ENCODE data around the gene AFF3. TPM values are rescaled to one million over a fixed set of nuclear protein-coding genes. Genes with fewer than 3 reads are reported as not detected.
"Not testable (repeated sequence)": the region's sequence is repeated elsewhere in the genome, so short reads cannot be mapped to it uniquely, and the experiment has no call there.

Gene AFF3
- total and polyA plus RNA-seq, 3 donors from 2014 or later: 18.0 to 34.4 (median 27.1) TPM

DNA sequence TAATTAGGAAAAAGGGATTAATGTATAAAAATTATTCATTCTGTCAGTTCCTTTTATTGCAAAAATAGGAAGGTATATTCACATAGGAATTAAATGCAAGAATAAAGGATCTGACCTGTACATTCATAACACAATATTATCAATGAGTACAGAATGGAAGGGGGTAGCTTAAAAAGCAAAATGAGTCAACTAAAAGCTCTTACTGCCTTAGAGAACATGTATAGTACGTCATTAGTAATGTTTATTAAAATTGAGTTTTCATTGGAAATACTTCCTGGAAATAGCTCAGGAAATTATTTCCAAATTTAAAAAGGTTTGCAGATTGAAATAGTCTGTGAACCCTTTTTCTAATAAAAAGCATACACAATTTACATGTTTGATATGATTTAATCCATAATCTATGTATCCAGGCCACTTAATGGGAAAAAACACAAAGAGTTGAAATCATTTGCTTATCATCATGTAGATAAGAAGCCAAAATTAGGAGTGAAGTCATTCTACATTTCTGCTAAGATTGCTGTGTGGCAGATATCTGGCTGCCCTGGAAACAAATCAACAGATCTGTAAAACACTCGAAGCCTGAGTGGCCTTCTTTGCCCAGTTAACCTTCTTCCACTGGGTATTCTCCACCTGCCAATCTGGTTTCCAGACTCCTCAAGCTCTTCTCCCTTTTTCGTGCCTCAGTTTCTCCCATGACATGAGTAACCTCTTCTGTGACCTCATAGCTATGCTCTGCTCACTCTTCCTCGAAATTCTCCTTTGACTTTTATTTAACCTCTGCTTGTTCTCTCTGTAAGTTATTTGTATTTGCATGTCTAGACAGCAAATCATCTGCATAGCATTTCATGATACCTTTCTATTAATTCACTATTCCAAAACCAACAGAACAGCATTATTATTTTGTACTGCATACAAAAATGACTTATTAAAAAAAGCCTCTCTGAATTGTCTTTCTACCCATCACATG, 471.3 kb downstream of the AFF3 start:
- Histone ChIP-seq H3K9me3 (no peaks in the 10 kb centered on the region), H3K27ac (no peak overlapping the region), H3K4me3 (no peak overlapping the region), H3K4me1 (no peaks in the 10 kb centered on the region), H3K36me3 (ENCODE audit: low read depth, missing control alignments) (no peaks in the 10 kb centered on the region), H3K27me3 (no peaks in the 10 kb centered on the region)
- no peak for DNase-seq
- TF ChIP-seq, protein P1, sequence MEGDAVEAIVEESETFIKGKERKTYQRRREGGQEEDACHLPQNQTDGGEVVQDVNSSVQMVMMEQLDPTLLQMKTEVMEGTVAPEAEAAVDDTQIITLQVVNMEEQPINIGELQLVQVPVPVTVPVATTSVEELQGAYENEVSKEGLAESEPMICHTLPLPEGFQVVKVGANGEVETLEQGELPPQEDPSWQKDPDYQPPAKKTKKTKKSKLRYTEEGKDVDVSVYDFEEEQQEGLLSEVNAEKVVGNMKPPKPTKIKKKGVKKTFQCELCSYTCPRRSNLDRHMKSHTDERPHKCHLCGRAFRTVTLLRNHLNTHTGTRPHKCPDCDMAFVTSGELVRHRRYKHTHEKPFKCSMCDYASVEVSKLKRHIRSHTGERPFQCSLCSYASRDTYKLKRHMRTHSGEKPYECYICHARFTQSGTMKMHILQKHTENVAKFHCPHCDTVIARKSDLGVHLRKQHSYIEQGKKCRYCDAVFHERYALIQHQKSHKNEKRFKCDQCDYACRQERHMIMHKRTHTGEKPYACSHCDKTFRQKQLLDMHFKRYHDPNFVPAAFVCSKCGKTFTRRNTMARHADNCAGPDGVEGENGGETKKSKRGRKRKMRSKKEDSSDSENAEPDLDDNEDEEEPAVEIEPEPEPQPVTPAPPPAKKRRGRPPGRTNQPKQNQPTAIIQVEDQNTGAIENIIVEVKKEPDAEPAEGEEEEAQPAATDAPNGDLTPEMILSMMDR (IDR thresholded peaks at IDR 0.05): no peak
- no peak for TF ChIP-seq POLR2A (IDR thresholded peaks at IDR 0.05)
- intact Hi-C loops (cut with DNase I; ENCODE audit: low total_unique reads): no loop called here
- 60 to 72% methylated on average over 4 of the region's 4 CpGs for WGBS, 2 donors

DNA sequence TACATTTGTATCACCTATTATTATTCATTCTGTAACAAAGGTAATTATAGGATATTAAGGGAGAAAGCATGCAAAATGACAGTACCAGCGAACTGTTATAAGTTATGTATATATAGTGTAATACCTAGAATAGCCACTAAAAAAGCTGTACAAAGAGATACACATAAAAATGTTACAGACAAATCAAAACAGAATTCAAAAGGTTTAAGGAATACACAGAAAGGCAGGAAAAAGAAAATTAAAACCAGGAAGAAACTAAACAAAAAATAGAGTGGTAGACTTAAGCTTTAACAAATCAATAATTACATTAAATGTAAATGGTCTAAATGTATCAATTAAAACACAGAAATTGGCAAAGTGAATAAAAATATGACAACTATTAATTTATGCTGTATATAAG, 476.1 kb downstream of the AFF3 start:
- intact Hi-C loops (cut with DNase I; ENCODE audit: low total_unique reads): no loop called here
- 96 to 100% methylated on average over 1 of the region's 1 CpG for WGBS, 2 donors
- no peak for DNase-seq
- H3K27ac ChIP-seq: no peak overlapping the region
- no peaks in the 10 kb centered on the region for H3K4me1 ChIP-seq
- no peak overlapping the region for H3K4me3 ChIP-seq
- no peaks in the 10 kb centered on the region for H3K27me3 ChIP-seq
- no peaks in the 10 kb centered on the region for H3K9me3 ChIP-seq
- TF ChIP-seq POLR2A (IDR thresholded peaks at IDR 0.05): no peak
- TF ChIP-seq, protein P1 (IDR thresholded peaks at IDR 0.05): peak in 1 of 3 experiments; percentile 66
- no peaks in the 10 kb centered on the region for H3K36me3 ChIP-seq (ENCODE audit: low read depth, missing control alignments)

DNA sequence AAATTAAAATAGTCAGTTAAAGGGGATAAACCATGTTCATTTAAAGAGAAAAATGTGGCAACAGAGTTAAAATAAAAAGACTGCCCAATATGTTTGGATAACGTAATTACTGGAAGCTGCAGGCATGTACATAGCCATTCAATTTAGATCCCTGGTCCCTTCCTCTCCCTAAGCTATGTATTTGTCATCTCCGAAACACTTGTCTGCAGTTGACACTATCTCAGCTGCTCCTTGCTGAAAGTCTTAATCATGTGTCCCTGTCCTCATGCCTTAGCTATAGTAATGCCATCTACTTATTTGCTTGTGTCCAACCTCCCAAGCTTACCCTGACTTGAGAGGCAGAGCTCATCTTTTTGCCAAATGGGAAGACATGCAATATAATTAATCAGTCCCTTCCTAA, 478.7 kb downstream of the AFF3 start:
- no peaks in the 10 kb centered on the region for H3K36me3 ChIP-seq (ENCODE audit: low read depth, missing control alignments)
- DNase-seq: no peak
- no peaks in the 10 kb centered on the region for H3K9me3 ChIP-seq
- no peak overlapping the region for H3K4me3 ChIP-seq
- no peaks in the 10 kb centered on the region for H3K27me3 ChIP-seq
- no peak overlapping the region for H3K27ac ChIP-seq
- no peak for TF ChIP-seq POLR2A (IDR thresholded peaks at IDR 0.05)
- TF ChIP-seq, protein P1 (IDR thresholded peaks at IDR 0.05): no peak
- intact Hi-C loops (cut with DNase I; ENCODE audit: low total_unique reads): no loop called here
- 86 to 94% methylated on average over 2 of the region's 2 CpGs for WGBS, 2 donors
- no peaks in the 10 kb centered on the region for H3K4me1 ChIP-seq

DNA sequence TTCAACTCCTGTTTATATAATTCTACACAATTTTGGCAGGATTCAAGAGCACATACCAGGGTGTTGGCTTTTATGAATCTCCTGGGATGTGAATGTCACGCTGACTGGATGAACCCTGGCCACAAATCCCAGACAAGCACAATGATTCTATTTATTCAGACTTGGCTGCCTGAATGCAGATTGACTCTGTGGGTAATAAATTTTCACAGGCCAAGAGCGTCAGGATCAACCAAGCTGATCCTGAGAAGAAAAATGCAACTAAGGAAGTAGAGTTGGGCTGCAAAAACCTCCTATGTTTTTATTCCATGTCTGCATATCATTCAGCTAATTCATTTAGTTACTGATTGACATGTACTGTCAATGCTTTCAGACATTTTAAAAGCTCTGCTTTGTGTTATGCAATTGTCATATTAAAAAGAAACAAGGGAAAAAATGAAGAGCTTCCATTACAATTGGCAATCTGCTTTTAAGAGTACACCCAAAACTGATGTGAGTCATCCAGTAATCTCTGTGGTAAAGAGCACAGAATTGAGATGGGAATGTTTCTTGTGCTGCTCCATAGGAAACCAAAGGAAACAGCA, 479.5 kb downstream of the AFF3 start:
- H3K4me1 ChIP-seq: no peaks in the 10 kb centered on the region
- no peak for DNase-seq
- no peaks in the 10 kb centered on the region for H3K9me3 ChIP-seq
- TF ChIP-seq, protein P1 (IDR thresholded peaks at IDR 0.05): no peak
- no peak for TF ChIP-seq POLR2A (IDR thresholded peaks at IDR 0.05)
- H3K36me3 ChIP-seq (ENCODE audit: low read depth, missing control alignments): no peaks in the 10 kb centered on the region
- H3K27me3 ChIP-seq: no peaks in the 10 kb centered on the region
- intact Hi-C loops (cut with DNase I; ENCODE audit: low total_unique reads): no loop called here
- WGBS, 2 donors: 27 to 31% methylated on average over 2 of the region's 2 CpGs
- H3K4me3 ChIP-seq: no peak overlapping the region
- no peak overlapping the region for H3K27ac ChIP-seq

DNA sequence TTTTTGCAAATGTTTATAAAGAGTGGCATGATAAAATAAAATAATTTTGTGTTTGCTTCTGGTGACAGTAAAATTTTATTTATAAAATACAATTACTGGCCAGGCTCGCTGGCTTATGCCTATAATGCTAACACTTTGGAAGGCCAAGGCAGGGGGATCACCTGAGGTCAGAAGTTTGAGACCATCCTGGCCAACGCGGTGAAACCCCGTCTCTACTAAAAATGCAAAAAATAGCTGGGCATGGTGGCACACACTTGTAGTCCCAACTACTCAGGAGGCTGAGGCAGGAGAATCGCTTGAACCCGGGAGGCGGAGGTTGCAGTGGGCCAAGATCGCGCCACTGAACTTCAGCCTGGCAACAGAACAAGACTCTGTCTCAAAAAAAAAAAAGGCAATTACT, 480.6 kb downstream of the AFF3 start:
- H3K27ac ChIP-seq; H3K36me3 ChIP-seq (ENCODE audit: low read depth, missing control alignments); H3K9me3 ChIP-seq; H3K4me1 ChIP-seq; H3K4me3 ChIP-seq; intact Hi-C loops (cut with DNase I; ENCODE audit: low total_unique reads); DNase-seq; H3K27me3 ChIP-seq: not testable (repeated sequence)
- 92 to 97% methylated on average over 9 of the region's 9 CpGs for WGBS, 2 donors
